SU-DHL-6 (cell line): ENCODE data around the gene SMTNL1.

Source experiments
- CTCF ChIP-seq: fragments of 200-600 bp; sonication (generic); IDR thresholded peaks from one replicate; pipeline ENCODE4 v1.5.1; 2017; ENCODE audit warnings: antibody characterized with exemption, mild to moderate bottlenecking, low read length, moderate library complexity; ENCODE audit not compliant: insufficient read depth, poor library complexity, severe bottlenecking
- EZH2phosphoT487 ChIP-seq: fragments of 200-600 bp; sonication (generic), shearing (Covaris generic); conservative IDR thresholded peaks from 2 replicates; pipeline ENCODE4 v1.6.1; 2018; ENCODE audit warnings: mild to moderate bottlenecking, antibody characterized with exemption, low read length, moderate library complexity, mixed read lengths

DNA sequence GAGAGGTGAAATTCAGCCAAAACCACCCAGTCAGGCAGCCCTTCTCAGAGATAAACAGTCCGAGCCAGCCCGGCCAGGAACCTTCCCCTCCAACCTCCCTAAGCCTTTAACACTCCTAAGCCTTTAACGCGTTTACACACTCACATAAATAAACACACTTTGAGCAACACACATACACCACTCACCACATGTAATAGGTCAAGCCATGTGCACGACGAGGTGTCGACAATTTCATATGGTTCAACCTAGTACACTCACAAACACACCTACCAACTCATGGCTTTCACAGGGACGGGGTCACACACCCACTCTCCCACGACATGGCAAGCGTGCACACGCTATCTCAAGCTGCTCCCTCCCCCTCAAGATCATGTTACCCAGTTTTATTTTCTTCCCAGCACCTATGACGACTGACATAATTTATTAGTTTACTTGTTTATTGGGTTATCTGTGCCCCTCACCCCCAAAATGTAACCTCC, 37.4 kb upstream of the SMTNL1 start:
- TF ChIP-seq CTCF (no peak), EZH2phosphoT487 (no peak)
